Occipital lobe (tissue), 2 donors: ENCODE data around the gene PAX6. TPM values are rescaled to one million over a fixed set of nuclear protein-coding genes. Genes with fewer than 3 reads are reported as not detected.
A peak's percentile ranks its signal among the peaks of the same experiment; 100 is the strongest.

Experiments
- DNase-seq: peaks from one replicate; lab custom pipeline; 2025; lab: John Stamatoyannopoulos, UW
- total RNA-seq: library from RNA; depleted of rRNA; stranded (reverse); fragments of >200 nt; gene quantifications from one replicate; pipeline ENCODE4 v1.2.3, GENCODE V29; 2014

PAX6 gene
- 16.4 TPM for total RNA-seq

- DNase-seq, result peak; percentile 53
Observed at GRCh38 chr11:31810779-31811647, at the start of gene PAX6. PAX6 (minus strand) TSS chr11:31811322; CDS start chr11:31806411, 4,911 bp downstream.

DNA sequence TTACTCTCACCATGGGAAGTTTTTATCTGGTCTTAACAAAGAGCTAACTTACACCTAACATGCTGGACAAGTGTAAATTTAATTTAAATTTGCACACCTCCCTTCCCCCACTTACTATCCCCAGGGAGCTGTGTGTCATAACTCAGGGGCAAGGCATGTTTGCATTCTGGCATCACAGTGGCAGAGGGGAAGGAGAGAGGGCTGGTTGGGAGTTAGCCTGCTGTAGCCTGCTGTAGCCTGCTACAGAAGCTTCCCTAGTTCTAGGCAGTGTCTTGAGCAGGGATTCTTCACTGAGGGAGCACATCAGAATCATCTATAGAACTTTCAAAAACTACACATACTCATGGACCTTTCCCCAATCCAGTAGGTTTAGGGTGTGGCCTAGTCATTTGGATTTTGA is 49.3 kb upstream of the PAX6 start:
- no peak for DNase-seq

- DNase-seq, result no peak
Observed at GRCh38 chr11:31856248-31856647, 45.1 kb upstream of the PAX6 start.

DNA sequence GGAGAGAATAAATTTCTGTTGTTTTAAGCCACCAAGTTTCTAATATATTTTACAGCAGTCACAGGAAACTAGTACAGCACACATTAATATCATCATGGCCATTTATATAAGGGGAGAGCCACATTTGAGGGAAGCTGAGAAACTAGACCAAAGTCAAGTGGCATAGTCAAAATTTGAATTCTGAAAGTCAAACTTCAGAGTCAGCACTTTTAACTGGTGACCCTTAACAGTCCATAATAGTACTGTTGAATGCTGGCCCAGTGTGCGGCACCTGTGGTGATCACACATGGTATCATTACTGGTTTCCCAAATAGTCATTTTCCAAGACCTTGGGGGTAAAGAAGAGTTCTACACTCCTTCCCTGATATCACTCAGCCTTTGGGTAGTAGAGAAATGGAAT is 44.3 kb upstream of the PAX6 start:
- no peak for DNase-seq

DNA sequence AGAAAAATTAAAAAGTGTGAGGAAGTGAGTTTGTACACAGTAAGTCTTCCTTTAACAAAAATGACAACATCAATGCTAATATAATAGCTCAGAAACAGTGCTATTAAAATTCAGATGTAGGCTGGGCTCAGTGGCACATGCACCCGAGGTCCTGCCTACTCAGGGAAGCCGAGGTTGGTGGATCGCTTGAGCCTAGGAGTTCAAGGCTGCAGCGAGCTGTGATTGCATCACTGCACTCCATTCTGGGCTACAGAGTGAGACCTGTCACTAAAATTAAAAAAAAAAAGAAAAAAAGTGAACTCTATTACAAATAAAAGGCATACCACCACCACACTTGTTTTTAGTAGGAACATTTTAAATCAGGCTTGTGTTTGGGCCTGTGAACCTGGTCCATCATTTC is 39.2 kb upstream of the PAX6 start:
- DNase-seq, result no peak

GRCh38 chr11:31847761-31848160 is 36.6 kb upstream of the PAX6 start:
- DNase-seq, result no peak

- no peak for DNase-seq
Observed at GRCh38 chr11:31845331-31845730, 34.2 kb upstream of the PAX6 start.

DNA sequence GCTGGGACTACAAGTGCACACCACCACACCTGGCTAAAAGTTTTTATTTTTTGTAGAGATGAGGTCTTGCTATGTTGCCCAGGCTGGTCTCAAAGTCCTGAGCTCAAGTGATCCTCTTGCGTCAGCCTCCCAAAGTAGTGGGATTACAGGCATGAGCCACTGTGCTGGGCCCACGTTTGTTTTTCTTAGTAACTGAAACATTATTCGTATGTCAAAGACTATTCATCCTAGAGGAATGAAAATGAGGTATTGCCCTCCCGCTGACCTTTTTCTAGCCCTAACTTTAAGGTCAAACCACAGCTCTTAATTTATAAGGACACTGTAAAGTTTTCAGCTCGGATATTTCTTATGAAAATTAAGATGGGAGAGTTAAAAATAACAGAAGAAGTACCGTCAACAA is 33.2 kb upstream of the PAX6 start:
- DNase-seq, result no peak

GRCh38 chr11:31841435-31841834 is 30.3 kb upstream of the PAX6 start:
- no peak for DNase-seq

- DNase-seq, result no peak
Observed at GRCh38 chr11:31834237-31834636, 23.1 kb upstream of the PAX6 start.

GRCh38 chr11:31830406-31830805 is 19.3 kb upstream of the PAX6 start:
- DNase-seq, result no peak

DNA sequence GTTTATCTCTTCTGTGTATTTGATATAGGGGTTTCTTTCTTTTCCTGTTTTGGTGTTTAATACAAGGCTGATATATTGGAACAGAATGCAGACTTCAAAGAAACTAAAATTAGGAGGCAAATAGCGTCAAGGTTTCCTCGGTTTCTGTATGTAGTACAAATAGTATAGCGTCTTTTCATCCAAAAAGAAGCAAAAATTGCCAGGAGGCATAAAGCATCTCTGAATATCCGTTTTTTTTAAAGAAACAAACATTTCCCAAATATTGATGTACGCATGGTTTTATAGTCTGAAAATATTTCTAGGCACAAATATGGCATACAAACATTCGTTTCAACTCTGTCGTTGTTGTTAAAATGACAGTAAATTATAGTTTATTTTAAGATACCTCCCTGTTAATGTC is 17.1 kb upstream of the PAX6 start:
- no peak for DNase-seq

DNA sequence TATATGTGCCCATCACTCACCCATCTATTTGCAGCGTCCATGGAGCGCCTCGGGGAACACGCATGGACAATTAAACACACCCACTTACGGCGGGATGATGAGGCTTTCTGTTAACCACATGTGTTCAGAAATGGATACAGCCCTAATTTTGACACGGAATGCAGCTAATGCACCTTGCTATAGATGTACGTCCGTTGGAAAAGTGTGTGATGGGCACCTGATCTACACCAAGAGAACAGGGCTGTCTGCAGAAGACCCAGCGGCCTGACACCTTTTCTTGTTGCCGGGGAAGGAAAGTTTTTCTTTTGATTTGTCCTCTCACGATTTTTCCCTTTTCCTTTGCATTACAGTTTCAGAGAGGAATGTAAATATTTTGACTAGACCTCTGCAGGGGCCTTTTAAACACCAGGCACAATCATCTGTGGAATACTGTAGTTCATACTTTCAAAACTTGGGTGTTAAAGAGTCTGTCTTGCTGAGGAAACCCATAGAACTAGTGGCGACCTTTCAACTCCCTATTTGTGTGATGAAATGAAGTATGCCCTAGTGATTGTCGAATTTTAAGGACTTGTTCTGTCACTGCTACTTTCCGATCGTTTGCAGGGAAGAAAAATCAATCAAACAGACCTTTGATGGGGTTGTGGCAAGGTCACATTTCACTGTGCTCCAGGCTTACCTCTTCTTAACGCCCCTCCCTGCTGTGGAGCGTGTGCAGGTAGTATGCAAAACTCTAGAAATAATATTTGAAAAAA is 16.5 kb upstream of the PAX6 start:
- no peak for DNase-seq

GRCh38 chr11:31826536-31827438 is 15.7 kb upstream of the PAX6 start:
- DNase-seq, result no peak

GRCh38 chr11:31825838-31826484 is 14.8 kb upstream of the PAX6 start:
- no peak for DNase-seq

- no peak for DNase-seq
Observed at GRCh38 chr11:31824879-31825837, 14.0 kb upstream of the PAX6 start.

DNA sequence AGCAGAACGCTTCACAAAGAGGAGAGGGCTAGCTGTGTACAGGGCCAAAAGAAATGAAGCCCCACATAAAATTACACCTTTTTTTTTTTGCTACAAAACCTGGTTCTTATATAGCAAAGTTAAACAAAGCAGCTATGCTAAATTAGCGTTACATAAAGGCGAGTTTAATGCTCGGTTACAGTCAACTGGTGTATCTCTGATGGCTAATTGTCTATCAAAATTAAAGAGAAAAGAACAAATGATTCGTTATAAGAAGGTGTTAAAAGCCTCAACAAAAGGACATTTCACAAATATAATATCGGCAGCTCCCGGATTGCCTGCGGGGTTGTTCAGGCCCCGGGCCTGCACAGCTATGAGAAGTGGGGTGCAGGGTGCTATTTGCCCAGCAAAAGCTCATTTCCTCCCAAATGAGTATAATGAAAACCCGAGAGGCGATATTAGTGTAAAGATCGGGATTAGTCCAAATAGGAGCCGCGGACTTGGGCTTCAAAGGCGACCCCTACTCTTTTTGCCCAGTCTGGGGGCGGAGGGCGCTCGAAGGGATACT is 13.3 kb upstream of the PAX6 start:
- DNase-seq, result no peak

DNA sequence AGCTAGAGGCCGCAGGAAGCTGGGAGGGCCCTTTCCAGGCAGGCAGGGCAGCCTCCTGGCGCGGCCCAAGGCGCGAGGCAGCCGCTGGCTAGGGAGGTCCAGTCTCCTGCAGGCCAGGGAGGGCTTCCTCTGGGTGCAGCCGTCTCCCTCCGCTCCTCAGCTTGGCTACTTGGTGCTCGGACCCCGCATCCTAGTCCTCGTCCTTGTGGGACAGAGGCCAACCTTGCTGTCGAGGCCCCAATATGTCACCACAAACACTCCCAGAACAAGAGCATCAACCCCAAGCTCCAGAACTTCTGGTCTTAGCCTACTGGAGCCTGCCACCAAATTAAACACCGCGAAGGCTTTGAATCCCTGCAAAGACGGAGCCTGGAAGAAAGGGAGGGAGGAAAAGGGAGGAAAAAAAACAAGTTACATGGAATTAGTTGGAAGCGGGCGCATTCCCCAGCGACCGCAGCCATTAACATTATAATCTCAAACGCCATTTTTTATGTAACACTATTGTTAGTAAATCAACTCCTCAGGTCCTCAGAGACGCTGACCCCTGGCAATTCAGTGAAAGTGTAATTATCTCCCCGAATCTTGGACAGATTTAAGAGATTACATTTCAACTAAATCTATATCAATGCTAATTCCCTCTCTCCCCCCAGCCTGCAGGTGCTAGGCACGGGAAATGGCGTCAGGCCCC is 12.7 kb upstream of the PAX6 start:
- DNase-seq, result no peak
